LNCAP (cell line): ENCODE data around the gene SLC25A26.

ENCODE experiments used
- TF ChIP-seq, protein P1 (sequence below): fragments of 450-650 bp; IDR thresholded peaks from 2 replicates; pipeline ENCODE4 v1.5.1; 2017; ENCODE audit warnings: mild to moderate bottlenecking

SLC25A26 gene

DNA sequence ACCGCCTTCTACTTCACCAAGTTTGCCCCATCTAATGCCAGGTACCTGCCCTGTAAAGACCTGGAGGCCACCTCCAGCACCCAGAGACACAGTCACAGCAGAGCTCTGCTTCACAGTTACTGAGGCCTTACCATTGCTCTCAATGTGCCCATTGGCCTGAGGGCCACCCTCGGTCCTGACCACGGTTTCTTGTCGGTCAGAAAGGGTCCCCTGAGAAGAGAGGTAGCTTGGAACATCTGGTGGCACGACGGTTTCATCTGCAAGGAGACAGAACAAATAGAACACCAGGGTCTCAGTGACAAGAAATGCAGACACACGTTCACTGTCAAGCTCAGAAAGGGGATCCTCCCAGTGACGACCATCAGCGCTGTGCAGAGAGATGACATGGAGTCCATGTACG, 161.3 kb downstream of the SLC25A26 start:
- TF ChIP-seq, protein P1, sequence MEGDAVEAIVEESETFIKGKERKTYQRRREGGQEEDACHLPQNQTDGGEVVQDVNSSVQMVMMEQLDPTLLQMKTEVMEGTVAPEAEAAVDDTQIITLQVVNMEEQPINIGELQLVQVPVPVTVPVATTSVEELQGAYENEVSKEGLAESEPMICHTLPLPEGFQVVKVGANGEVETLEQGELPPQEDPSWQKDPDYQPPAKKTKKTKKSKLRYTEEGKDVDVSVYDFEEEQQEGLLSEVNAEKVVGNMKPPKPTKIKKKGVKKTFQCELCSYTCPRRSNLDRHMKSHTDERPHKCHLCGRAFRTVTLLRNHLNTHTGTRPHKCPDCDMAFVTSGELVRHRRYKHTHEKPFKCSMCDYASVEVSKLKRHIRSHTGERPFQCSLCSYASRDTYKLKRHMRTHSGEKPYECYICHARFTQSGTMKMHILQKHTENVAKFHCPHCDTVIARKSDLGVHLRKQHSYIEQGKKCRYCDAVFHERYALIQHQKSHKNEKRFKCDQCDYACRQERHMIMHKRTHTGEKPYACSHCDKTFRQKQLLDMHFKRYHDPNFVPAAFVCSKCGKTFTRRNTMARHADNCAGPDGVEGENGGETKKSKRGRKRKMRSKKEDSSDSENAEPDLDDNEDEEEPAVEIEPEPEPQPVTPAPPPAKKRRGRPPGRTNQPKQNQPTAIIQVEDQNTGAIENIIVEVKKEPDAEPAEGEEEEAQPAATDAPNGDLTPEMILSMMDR, result no peak

DNA sequence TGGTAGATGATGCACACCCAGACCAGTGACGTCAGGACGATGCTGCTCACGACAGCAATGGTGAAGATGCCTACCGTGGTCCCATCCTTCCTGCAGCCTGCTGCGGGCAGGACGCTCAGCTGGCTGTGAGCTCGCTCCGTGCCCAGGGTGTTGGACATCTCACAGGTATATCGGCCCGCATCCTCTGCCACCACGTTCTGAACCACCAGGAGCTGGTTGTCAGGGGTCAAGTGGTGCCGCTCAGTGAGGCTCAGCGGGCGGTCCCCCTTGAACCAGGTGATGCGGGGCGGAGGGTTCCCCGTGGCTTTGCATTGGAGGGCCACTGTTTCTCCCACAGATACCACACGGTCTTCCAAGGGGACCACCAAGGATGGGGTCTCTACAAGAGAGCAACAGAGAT, 162.2 kb downstream of the SLC25A26 start:
- TF ChIP-seq, protein P1, result no peak

DNA sequence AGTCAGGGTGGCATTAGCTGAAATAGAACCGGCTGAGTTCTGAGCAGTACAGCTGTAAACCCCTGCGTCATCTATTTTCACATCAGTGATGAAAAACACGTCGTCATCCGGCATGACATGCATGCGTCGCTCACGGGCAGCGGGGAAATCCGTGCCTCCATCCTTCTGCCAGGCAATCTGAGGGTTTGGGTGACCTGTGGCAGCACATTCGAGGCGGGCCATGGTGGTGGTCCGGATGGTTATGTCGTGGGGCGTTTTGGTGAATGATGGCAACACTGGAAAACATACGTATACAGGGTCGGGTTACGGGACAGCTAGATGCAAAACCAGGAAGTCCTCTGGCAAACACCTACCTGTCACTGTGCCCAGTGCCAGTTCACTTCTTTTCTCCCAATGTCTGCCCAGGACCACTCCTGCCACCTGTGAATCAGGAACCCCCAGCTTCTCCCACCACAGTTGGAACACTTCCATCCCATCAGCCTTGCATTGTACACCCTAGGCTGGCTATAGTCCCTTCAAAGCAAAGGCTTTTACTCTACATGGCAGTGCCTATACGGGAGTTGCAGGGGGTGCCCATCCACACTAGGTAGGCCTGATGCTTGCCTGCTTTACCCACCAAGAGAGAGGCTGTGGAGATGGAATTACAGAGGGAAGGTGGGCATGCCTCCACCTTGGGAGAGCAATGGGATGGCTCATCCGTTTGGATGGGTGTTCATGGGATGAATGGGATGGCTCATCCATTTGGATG, 163.4 kb downstream of the SLC25A26 start:
- TF ChIP-seq, protein P1, result no peak

DNA sequence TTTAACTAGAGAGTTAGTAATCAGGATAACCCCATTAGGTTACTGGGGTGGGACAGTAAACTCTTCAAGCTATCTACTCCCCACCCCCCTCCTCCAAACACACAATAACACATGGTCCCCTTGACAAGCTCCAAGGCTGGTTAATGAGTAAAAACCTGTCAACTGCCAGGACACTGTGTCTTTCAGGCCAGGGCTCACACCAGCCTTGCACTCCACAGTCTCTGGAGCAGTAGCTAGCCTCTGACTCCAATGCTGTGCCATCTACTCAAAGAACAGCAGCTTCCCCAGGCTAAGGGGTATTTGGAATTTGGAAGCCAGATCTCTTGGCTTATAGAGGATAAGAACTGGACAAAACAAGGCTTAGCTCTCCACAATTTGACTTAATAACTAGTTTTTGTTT, 164.3 kb downstream of the SLC25A26 start:
- TF ChIP-seq, protein P1, result no peak

DNA sequence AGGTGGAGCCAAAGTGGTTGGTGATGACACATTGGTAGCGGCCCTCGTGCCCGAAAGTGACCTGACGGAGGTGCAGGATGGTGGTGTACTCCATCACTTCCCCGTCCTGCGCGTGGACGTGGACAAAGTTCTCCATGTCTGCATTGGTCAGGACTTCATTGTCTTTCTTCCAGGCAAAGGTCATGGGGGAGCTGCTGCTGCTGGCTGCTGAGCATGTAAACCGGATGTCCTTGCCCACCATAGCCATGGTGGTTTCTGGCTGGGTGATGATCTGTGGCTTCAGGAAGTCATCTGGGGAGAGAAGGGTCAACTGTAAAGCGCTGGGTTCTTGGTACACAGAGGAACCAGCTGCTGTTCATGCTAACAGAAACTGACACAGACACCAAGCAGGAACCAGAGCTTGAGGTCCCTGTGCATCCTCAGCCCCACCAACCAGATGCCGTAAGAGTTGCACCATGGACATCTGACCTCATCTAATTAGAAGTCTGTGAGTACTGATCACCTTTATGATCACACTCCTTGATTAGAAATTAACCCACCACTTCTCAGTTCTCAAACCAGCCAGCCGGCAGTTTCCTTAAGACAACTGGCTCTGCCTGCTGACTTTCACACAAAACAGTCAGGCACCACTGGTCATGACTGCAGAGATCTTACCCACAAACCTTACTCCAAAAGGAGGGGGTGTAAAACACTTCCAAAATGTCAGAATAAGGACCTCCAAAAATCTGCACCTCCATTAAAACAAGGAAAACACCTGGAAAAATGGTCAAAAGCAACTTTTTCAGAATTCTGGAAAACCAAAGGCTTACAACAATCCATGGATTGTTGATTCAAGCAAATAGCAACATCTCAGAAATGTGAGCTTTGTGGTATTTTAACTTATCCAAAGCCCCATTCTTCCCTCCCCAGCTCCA, 165.5 kb downstream of the SLC25A26 start:
- TF ChIP-seq, protein P1, result no peak

DNA sequence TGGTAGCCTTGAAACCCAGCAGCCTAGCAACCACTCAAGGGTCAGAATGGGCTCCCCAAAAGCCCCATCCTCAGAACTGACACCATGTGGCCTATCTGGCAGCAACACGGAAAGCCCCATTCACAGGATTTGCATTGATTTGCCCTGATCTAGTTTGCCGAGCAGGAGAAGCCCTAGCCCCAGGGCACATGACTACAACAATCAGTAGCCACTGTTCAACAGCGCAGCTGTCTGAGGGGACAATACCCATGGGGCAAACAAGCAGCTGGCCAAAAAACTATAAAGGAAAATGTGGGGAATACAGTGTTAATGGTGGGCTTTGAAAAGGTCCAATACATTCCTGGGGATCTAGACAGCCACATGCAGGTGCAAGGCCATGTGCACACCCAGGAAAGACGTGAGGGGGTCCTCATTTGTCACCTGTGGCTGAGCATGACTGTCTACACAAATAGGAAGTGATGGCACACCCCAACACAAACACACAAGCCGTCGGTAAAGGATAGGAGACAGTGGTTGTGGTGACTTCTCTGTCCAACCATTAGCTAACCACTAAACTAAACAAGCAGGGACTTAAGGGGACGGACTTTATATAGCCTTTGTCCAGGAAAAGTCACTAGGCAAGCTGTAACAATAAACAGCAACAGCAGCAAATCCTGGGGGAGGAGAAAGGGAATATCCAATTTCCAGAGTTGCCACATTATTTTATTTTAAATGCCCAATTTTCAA, 166.3 kb downstream of the SLC25A26 start:
- TF ChIP-seq, protein P1, result no peak

DNA sequence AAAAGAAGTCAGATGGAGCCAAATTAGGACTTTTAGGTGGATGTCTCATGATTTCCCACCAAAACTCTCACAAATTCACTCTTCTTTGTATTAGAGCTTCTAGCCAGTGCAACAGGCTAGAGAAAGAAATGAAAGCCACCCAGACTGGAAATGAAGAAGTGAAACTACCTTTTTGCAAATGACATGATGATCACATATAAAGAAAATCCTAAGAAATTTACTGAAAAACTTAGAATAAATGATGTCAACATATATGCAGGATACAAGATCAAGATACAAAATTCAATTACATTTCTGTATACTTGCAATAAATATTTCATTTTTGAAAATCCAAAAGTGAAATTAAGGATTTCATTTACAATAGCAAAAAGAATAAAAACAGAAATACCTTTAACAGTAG, 169.2 kb downstream of the SLC25A26 start:
- TF ChIP-seq, protein P1, result no peak
